NCI-H2081 treated with DMSO at 0.1 percent for 48 hours (cell line): ENCODE results near the gene CCL8.

ENCODE experiments used
- DNase-seq: peaks from one replicate; lab custom pipeline; 2025; lab: John Stamatoyannopoulos, UW

The CCL8 gene

GRCh38 chr17:34319039-34319483 is at the start of gene CCL8:
CCL8 (plus strand) TSS chr17:34319435; CDS start chr17:34319502, 67 bp downstream.
- no peak for DNase-seq

DNA sequence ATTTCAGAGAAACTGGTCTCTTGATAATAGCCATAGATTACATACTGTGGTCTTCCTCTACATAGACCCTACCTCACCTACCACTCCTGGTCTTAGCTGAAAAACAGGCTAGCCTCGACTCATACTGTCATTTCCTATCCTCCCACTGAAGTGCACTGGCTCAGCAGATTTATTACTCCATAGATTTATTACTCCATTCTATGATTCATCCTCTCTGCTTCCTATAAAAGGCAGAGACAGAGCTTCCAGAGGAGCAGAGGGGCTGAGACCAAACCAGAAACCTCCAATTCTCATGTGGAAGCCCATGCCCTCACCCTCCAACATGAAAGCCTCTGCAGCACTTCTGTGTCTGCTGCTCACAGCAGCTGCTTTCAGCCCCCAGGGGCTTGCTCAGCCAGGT is 49.3 kb upstream of the CCL8 start, which contains the start of gene CCL7:
CCL7 (plus strand) TSS at position 253 of the 400 bp plus-strand sequence; CDS start at position 323, 70 bp downstream.
- no peak for DNase-seq

- no peak for DNase-seq
Measured at GRCh38 chr17:34275881-34276280, 43.4 kb upstream of the CCL8 start.

GRCh38 chr17:34276826-34277225 is 42.4 kb upstream of the CCL8 start:
- DNase-seq: no peak

DNA sequence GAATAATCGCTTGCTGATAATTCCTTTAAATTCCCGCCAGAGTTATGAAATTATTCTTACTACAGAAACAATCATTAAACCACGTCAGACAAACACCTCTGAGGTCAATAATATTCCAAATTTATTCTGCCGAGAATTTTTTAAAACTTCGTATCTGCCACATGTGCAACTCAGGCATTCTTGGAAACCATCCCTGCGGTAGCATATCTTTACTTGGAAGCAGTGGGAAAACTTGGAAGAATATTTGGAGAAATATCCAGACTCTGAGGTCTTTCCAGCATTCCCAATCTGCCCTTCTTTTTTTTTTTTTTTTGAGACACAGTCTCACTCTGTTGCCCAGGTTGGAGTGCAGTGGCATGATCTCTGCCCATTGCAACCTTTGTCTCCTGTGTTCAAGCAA is 35.7 kb upstream of the CCL8 start:
- no peak for DNase-seq

- DNase-seq: no peak
Measured at GRCh38 chr17:34285286-34285792, 33.9 kb upstream of the CCL8 start, which contains the start of gene CCL11. CCL11 (plus strand) TSS chr17:34285742; CDS start chr17:34285809, 67 bp downstream.

DNA sequence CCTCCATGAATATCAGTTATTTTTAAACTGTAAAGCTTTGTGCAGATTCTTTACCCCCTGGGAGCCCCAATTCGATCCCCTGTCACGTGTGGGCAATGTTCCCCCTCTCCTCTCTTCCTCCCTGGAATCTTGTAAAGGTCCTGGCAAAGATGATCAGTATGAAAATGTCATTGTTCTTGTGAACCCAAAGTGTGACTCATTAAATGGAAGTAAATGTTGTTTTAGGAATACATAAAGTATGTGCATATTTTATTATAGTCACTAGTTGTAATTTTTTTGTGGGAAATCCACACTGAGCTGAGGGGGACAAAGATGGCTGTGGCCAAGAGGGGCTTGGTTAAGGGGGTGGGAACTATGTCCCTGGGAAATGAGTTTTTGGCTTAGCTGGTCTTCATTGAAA is 31.4 kb upstream of the CCL8 start:
- DNase-seq: no peak

- no peak for DNase-seq
Measured at GRCh38 chr17:34290586-34290985, 28.6 kb upstream of the CCL8 start.

DNA sequence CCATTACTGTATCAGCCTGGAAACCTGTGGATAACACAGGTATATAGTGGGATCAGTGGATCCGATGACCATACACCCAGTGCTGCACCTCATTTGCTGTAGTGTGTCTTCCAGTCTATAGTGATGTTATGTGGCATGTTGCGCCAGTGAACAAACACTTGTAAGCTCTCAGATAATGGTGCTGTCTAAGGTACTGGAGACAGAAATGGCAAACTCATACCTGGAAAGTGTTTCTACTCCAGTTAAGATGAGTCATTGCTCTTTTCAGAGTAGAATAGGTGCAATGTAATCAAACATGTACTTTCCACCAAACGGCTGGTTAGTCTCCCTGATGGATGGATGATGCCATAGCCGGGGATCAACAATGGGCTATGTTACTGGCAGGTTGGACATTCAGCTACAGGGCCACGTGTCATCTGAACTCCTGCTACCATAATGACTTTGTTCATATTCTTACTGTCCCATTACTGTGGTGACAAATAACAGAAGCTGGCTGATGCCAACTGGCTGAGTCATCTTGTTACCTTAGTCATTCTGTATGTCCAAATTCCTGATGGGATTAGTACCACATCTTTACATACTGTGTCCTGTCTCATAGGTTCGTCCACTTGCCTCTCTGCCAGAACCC is 27.4 kb upstream of the CCL8 start:
- DNase-seq: no peak

GRCh38 chr17:34299027-34299426 is 20.2 kb upstream of the CCL8 start:
- no peak for DNase-seq

GRCh38 chr17:34299956-34300577 is 19.2 kb upstream of the CCL8 start:
- DNase-seq: no peak

DNA sequence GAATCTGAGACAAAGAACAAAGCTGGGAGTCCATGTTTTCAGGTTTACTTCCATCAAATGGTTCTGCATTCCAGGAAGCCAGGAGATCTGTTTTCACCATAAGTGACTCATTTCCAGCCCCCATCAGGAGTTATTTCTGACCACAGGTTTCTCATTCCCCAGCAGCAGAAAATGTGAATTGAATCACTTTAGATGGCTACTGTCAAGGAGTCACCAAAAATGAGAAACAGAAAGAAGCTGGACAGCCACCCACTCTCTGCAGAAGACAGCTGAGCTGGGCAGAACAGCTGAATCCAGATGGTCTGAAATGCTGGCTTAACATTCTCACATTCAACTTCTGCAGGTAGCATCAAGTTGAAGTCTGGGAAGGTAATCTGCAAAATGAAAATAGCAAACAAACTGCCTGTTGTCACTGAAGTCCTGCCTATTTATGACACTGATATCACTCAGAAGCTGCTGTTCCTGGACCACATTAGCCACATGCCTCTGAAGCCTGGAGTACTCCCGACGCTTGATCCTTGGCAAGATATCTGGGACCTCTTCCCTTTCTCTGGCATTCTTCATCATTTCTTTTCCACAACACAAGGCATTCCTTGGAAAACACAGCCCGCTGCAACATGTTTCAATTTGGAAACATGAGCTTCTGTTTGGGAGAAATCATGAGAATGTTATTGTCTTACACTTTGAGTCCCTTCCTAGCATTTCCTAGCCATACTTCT is 18.4 kb upstream of the CCL8 start:
- DNase-seq: no peak

- no peak for DNase-seq
Measured at GRCh38 chr17:34301986-34302385, 17.2 kb upstream of the CCL8 start.

GRCh38 chr17:34302636-34303035 is 16.6 kb upstream of the CCL8 start:
- no peak for DNase-seq

DNA sequence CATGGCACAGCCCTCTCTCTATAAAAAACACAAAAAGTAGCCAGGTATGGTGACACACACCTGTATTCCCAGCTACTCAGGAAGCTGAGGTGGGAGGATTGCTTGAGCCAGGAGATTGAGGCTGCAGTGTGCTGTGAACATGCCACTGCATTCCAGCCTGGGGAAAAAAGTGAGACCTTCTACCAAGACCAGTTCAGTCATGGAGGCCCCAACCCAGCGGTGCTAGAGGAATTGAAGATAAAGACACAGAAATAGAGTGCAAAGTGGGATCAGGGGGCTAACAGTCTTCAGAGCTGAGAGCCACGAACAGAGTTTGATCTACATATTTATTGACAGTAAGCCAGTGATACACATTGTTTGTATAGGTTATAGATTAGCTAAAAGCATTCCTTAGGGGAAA is 15.6 kb upstream of the CCL8 start:
- no peak for DNase-seq

- DNase-seq: no peak
Measured at GRCh38 chr17:34305061-34305460, 14.2 kb upstream of the CCL8 start.

DNA sequence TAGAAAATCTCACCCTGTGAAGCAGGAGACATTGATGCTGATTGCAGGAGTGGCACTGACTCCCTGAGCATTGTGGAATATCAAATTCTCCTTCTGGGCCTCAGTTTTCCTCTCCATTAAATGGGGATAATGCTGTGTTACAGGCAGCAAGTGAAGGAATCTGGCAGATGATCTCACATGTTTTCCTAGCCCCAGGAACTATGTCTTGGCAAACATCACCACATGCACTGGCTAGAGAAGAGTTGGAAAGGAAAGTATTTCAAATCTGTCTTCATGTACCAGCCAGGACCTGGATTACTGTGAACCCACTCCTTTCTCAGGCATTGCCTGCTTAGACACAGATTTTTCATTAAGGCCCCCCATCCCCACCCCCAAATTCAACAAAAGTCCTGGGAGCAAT is 13.6 kb upstream of the CCL8 start:
- DNase-seq: no peak

DNA sequence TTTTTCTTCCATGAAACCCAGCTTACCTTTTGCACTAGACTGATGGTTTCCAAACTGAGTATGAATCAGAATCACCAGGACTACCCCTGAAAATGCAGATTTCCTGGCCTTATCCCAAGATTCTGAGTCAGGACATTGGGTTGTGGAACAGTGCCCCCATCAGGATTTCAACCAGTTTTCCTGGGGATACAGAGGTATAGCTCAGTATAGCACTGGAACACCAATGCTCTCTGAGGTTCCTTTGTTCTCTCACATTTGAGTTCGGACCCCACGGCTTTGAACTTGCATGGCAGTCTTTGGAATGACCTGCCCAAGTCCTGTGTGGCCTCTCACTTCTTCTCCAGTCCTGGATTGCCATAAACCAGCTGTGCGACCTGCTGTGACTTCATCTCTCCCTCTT is 12.8 kb upstream of the CCL8 start:
- DNase-seq: no peak

DNA sequence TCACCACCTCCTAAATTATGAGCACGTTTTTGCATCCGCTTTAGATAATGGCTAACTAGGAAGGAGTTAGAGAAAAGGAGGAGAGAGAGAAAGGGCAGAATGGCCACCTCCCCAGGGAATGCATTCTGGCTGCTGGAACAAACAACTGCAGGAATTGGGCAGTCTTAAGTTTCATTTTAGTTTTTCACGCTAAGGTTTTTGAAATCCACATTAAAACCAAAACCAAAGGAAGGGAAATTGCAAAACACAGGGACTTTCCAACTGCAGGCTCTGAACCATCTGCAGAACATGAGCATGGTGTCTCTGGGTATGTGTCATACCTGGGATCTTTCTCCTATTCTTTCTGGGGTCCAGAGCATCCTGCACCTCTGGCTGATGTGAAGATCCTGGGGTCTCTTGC is 12.1 kb upstream of the CCL8 start:
- no peak for DNase-seq

DNA sequence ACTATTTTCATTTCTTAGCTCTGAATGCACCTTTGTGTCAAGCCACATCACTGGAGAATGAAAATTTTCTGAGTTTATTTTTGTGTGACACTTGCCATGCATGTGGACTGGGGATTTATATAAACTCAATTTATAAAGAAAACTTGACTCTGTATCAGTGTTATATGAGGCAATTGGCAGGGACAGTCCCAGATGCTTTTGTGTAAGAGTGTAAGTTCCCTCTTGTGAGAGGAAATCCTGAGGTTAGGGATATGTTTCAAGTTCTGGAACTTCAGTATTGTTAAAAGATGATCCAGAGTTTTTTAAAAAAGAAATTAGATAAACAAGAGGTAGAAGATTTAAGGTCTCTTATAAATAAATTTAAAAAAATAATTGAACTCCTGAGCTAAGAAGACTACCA is 10.9 kb upstream of the CCL8 start:
- no peak for DNase-seq

GRCh38 chr17:34311291-34311690 is 7.9 kb upstream of the CCL8 start:
- DNase-seq: no peak

- DNase-seq: no peak
Measured at GRCh38 chr17:34312080-34312479, 7.2 kb upstream of the CCL8 start.

DNA sequence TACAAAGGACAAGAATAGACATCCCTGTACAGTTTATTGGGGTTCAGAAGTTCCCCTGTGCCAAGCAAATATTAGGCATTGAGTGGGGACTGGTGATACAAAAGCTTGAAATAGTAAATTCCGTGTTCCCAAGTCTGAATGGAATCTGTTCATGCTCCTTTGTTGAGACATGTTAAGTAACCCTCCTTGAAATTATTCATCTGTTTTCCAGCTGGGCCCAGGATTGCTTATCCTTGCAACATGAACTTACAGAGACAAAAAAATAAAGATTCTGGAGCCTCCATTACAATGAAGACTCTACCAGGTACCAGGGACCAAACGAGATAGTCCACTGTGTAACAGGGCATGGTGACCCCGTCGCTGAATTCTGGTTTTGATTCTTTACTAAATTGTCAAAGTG is 6.1 kb upstream of the CCL8 start:
- no peak for DNase-seq
